CD4-positive, alpha-beta T cell treated with Interleukin-12 subunit alpha and Interleukin-12 subunit beta, for 1 hour (primary cell): ENCODE measurements around the gene RASGRF2.

Experiments
- DNase-seq: peaks from one replicate; pipeline ENCODE4 v3.0.0-alpha.2; 2020

RASGRF2 gene

GRCh38 chr5:80956272-80956671, 3.9 kb upstream of the RASGRF2 start:
- no peak for DNase-seq

GRCh38 chr5:80957031-80957761, 3.0 kb upstream of the RASGRF2 start:
- DNase-seq = no peak

- DNase-seq = no peak
Measured at GRCh38 chr5:80958616-80959015, 1.5 kb upstream of the RASGRF2 start.

DNA sequence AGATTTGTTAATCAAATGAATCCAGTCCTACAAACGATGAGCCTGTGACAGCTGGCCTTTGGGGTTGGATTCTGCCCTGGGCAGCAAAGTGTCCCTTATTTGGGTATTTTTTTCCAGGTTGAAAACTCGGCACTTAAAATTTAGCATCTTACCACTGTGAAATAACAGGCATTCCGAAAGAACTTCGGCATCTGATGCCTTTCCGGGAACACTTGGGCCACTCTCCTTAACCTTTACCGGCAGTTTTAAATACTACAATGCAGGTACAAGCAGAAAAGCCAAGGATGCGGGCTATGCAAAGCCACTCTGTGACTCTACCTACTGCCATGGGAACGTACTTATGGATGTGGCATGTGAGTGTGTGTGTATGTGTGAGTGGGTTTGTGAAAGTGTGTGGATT, 1.0 kb upstream of the RASGRF2 start:
- no peak for DNase-seq

GRCh38 chr5:80960531-80961375, 590 bp downstream of the RASGRF2 start:
- peak; percentile 55 for DNase-seq

DNA sequence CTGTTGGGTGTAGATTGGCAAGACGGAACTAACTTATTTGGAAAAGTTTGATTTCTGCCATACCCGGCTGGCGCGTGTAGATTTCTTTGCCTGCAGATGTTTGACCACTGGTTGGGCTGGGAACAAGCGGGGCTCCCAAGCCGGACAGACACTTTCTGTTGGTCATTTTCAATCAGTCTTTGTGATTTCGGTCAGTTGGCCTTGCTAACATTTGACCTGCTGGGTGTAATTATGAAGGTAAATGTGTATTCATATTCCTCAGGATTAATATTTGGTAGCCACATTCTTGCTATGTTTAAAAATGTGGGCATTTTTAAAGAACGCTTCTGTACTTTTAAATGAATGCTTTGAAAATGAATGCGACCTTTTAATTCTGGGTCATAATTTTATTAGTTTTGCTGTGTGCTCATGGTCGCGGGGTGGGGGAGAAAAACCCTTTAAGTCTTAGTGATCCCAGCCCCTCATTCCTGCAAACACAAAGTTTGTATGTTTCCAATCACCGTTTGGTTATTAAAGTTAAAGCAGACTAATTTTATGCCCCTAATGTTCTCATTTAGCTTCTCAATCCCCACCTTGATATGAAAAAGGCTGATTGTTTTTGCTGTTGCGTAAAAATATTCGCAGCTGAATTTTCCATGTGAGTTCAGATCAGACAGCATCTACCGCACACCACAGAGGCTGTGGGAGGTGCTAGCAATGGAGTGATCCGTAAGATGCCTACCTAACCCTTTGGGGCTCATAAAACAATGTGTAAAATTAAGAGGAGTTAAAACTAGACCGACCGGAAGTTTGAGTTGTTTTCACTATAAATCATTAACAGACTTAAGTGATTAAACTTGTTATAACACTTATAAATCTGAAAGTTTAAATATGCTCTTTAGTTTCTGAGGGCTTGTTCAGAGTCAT, 1.5 kb downstream of the RASGRF2 start:
- DNase-seq = peak; percentile 51

- DNase-seq = no peak
Measured at GRCh38 chr5:80962630-80963520, 2.7 kb downstream of the RASGRF2 start.

DNA sequence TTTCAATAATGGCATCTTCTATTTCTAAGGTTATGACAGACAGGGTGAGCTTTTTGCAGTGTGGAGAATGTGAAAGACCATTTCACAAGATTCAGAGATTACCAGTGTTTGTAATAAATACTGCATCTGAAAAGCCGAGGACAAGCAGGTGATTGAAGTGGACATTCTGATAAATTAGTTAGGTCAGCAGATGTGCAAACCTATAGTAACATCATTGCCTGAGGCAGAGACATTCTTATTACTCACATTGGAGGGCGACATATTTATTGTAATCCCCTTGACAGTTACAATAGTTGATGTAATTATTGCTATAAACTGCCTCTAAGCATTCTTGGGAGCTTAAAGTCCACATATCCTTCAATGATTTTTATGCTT, 3.3 kb downstream of the RASGRF2 start:
- DNase-seq = no peak

GRCh38 chr5:80963966-80964481, 3.9 kb downstream of the RASGRF2 start:
- DNase-seq = no peak

- DNase-seq = no peak
Measured at GRCh38 chr5:80964491-80964890, 4.3 kb downstream of the RASGRF2 start.

GRCh38 chr5:80964919-80965318, 4.8 kb downstream of the RASGRF2 start:
- DNase-seq = no peak

DNA sequence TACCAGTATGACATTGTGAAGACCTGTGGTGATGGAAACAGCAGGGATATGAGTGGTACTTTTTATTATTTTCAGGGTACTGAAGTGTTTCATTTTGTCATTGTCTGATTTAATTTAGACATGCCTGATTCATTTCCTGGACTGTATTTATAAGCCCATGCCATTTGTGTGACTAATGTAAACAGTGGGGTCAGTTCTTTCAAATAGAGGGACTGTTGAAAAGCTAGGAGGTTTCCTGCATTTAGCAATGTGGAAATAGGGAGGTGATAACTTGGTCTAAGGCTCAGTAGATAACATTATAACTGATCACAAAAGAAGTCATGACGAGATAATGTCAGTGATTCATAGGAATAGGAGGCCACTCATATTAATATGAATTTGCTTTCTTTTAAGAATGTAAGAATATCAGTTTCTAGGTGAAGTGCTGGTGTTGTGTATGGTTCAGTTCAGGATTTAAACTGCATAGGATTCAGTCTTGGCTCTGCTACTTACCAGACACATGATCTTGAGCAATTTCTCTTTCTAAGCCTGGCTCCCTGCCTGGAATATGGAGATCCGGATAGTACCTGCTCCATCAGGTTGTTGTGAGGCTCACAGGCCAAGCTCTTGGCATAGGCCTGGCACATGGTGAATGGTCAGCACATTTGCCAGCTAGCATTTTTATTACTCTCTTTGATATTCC, 7.5 kb downstream of the RASGRF2 start:
- no peak for DNase-seq

GRCh38 chr5:80973027-80973426, 12.9 kb downstream of the RASGRF2 start:
- peak; percentile 17 for DNase-seq

- no peak for DNase-seq
Measured at GRCh38 chr5:80975065-80975464, 14.9 kb downstream of the RASGRF2 start.

DNA sequence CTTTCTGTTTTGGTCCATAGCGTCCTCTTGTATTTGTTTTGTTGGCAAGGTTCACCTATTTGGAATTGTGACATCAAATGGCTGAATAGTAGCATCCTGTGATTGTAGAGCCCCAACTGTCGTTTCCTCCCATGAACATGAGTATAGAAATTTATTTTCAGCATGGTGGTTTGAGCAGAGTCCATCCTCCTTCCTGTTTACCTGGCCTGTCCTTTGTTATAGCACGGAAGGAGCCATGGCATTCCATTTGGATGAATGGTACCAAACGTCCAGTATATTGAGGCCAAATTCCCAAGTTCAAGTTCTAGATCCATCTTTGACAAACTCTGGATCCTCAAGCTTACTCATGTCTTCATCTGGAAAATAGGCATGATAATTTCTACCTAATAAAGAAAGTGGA, 16.8 kb downstream of the RASGRF2 start:
- DNase-seq = no peak

GRCh38 chr5:80977764-80978163, 17.6 kb downstream of the RASGRF2 start:
- DNase-seq = no peak

DNA sequence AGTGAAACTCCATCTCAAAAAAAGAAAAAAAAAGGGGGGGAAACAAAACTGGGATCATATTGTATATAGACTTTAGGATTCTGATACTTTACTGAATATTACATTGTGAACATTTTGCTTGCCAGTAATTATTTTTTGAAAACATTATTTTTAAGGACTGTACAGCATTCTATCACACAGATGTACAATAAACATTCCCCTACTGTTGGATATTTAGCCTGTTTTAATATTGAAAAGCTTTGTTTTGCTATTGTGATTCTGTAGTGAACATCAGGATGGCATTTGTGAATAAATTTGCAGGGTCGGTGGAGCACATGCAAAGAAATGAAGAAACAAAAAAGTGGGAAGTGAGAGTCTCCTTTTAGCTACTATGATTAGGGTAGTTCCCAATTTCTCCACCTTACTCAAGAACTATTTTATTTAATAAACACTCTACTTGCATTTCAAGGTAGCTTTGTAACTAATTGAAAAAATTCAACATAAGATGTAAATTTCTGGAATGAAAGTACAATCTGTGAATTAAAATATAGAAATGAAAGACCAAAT, 18.7 kb downstream of the RASGRF2 start:
- DNase-seq = no peak

DNA sequence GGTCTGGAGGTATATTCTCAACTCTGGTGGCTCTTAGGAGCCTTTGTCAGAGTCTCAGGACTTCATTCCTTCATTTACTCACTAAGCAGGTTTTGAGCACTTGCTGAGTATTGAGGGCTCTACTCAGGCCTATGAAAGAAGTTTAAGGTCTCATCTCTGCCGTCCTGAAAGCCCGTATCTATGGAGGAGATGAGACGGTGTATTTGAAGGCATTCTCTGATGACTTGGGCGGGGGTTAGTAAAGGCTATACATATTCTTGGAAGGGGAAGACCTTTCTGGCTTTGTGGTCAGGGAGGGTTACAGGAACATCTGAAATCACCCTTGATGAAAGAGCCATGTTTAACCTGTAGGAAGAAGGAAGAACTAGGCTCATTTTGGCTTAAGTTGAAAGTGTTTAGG, 21.9 kb downstream of the RASGRF2 start:
- DNase-seq = no peak

DNA sequence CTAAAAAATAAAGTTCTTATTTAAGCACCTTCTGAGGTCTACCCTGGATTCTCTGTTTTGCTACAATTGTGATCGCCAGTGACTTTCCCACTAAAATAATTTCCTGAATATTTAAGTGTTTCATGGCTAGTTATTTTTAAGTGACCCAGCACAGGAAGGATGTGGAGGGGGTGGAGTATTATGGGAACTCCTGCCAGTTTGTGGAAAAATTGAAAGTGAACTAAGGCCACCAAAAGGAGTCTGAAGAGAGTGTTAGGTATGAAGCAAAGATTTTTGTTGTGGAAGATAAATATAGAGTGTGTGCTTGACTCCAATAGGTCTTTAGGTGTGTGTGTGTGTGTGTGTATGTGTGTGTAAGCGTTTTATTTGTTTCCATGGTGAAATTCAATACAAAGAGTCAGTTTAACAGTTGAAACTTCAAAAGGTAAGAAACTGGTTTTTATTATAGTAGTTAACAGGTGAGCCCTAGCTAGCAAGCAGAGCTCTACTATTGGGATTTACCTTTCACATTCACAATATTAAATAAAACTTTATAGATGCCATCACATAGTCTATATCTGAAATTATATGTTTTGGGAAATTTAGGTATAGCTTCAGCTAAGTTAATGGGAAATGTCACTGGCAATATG, 25.6 kb downstream of the RASGRF2 start:
- DNase-seq = no peak

GRCh38 chr5:80986382-80986781, 26.2 kb downstream of the RASGRF2 start:
- DNase-seq = no peak
